HG03139 (cell line): ENCODE measurements around the gene MEPE.

Experiments used
- ATAC-seq: cut with Tn5 transposase; IDR thresholded peaks from one replicate; pipeline ENCODE4 v1.9.1; 2021; ENCODE audit not compliant: unreplicated experiment

The MEPE gene

GRCh38 chr4:87832669-87833068 lies at the start of gene MEPE:
TSS of gene MEPE (plus strand) at chr4:87832969. CDS start at chr4:87834715, 1,746 bp downstream.
- ATAC-seq, result no peak

- no peak for ATAC-seq
These were observed 49.0 kb upstream of the MEPE start for GRCh38 chr4:87783781-87784180.

GRCh38 chr4:87785731-87786509 lies 46.8 kb upstream of the MEPE start:
- ATAC-seq, result no peak

GRCh38 chr4:87799301-87800113 lies 33.3 kb upstream of the MEPE start, which contains the start of gene IBSP:
TSS of gene IBSP (plus strand) at chr4:87799554. CDS start at chr4:87802362, 2,808 bp downstream.
- no peak for ATAC-seq

- no peak for ATAC-seq
These were observed 29.9 kb upstream of the MEPE start for GRCh38 chr4:87802858-87803257.

GRCh38 chr4:87803421-87803820 lies 29.3 kb upstream of the MEPE start:
- no peak for ATAC-seq

GRCh38 chr4:87804871-87805270 lies 27.9 kb upstream of the MEPE start:
- no peak for ATAC-seq

- no peak for ATAC-seq
These were observed 26.8 kb upstream of the MEPE start for GRCh38 chr4:87805971-87806370.

- no peak for ATAC-seq
These were observed 26.2 kb upstream of the MEPE start for GRCh38 chr4:87806520-87806919.

- ATAC-seq, result no peak
These were observed 25.4 kb upstream of the MEPE start for GRCh38 chr4:87807402-87807801.

GRCh38 chr4:87811977-87812376 lies 20.8 kb upstream of the MEPE start:
- ATAC-seq, result no peak

GRCh38 chr4:87819281-87819919 lies 13.4 kb upstream of the MEPE start:
- no peak for ATAC-seq

GRCh38 chr4:87823200-87823599 lies 9.6 kb upstream of the MEPE start:
- no peak for ATAC-seq

GRCh38 chr4:87823724-87824123 lies 9.0 kb upstream of the MEPE start:
- ATAC-seq, result no peak

GRCh38 chr4:87824352-87824751 lies 8.4 kb upstream of the MEPE start:
- ATAC-seq, result no peak

- no peak for ATAC-seq
These were observed 1.6 kb downstream of the MEPE start for GRCh38 chr4:87834401-87834800.

GRCh38 chr4:87835197-87835596 lies 2.4 kb downstream of the MEPE start:
- ATAC-seq, result no peak

- ATAC-seq, result no peak
These were observed 3.0 kb downstream of the MEPE start for GRCh38 chr4:87835743-87836142.

- no peak for ATAC-seq
These were observed 5.4 kb downstream of the MEPE start for GRCh38 chr4:87838205-87838604.

GRCh38 chr4:87838890-87839591 lies 6.3 kb downstream of the MEPE start:
- ATAC-seq, result no peak

GRCh38 chr4:87839592-87839946 lies 6.8 kb downstream of the MEPE start:
- no peak for ATAC-seq
